Loucy (cell line): ENCODE results near the gene RAB9B.

Experiments used
- EZH2phosphoT487 ChIP-seq: fragments of 200-600 bp; IDR thresholded peaks from 2 replicates; pipeline ENCODE4 v1.6.1; 2018; ENCODE audit warnings: antibody characterized with exemption, mild to moderate bottlenecking, moderate library complexity, borderline replicate concordance
- TF ChIP-seq, protein P1 (sequence below): fragments of 200-600 bp; sonication (generic); conservative IDR thresholded peaks from 2 replicates; pipeline ENCODE4 v1.5.1; 2014; ENCODE audit warnings: mild to moderate bottlenecking, antibody characterized with exemption, low read length

- no peak for TF ChIP-seq EZH2phosphoT487
- TF ChIP-seq, protein P1, sequence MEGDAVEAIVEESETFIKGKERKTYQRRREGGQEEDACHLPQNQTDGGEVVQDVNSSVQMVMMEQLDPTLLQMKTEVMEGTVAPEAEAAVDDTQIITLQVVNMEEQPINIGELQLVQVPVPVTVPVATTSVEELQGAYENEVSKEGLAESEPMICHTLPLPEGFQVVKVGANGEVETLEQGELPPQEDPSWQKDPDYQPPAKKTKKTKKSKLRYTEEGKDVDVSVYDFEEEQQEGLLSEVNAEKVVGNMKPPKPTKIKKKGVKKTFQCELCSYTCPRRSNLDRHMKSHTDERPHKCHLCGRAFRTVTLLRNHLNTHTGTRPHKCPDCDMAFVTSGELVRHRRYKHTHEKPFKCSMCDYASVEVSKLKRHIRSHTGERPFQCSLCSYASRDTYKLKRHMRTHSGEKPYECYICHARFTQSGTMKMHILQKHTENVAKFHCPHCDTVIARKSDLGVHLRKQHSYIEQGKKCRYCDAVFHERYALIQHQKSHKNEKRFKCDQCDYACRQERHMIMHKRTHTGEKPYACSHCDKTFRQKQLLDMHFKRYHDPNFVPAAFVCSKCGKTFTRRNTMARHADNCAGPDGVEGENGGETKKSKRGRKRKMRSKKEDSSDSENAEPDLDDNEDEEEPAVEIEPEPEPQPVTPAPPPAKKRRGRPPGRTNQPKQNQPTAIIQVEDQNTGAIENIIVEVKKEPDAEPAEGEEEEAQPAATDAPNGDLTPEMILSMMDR, result no peak
These were observed 14.3 kb upstream of the RAB9B start for GRCh38 chrX:103846386-103846785.
